Esophagus muscularis mucosa (tissue), 4 donors: ENCODE measurements around the gene FOXG1. TPM values are rescaled to one million over a fixed set of nuclear protein-coding genes. Genes with fewer than 3 reads are reported as not detected.

Source experiments
- DNase-seq: peaks from one replicate; pipeline ENCODE4 v3.0.0-alpha.2; 2017; ENCODE audit errors: extremely low spot score
- H3K27ac ChIP-seq, 4 donors: fragments of 200-600 bp; sonication (generic); replicated peaks in 1 of 4; 1 replicate in 3 of 4; 2 replicates in 1 of 4; pipeline ENCODE4 v1.5.1; 2016 to 2019; ENCODE audit warnings: mild to moderate bottlenecking in 1 of 4
- H3K27me3 ChIP-seq, 4 donors: fragments of 200-600 bp; sonication (generic); one replicate each; pipeline versions ENCODE4 v1.5.1 to v1.6.0; 2016 to 2019
- H3K36me3 ChIP-seq, 4 donors: fragments of 200-600 bp; sonication (generic); one replicate each; pipeline ENCODE4 v1.5.1; 2016 to 2019
- H3K4me1 ChIP-seq, 4 donors: fragments of 200-600 bp; sonication (generic); one replicate each; pipeline ENCODE4 v1.5.1; 2016 to 2019
- H3K4me3 ChIP-seq, 4 donors: fragments of 200-600 bp; sonication (generic); 1 replicate in 2 of 4; 2 replicates in 2 of 4; pipeline ENCODE4 v1.5.1; 2016 to 2019; ENCODE audit warnings: mild to moderate bottlenecking in 4 of 4, moderate library complexity in 1 of 4
- H3K9me3 ChIP-seq, 4 donors: fragments of 200-600 bp; sonication (generic); 1 replicate in 3 of 4; 2 replicates in 1 of 4; pipeline ENCODE4 v1.5.1; 2016 to 2019
- EP300 ChIP-seq: sonication (generic); formaldehyde crosslinking; IDR thresholded peaks from one replicate; pipeline ENCODE4 v1.6.1; 2017; ENCODE audit warnings: antibody characterized with exemption
- POLR2A ChIP-seq: fragments of 450-650 bp; IDR thresholded peaks from one replicate; pipeline ENCODE4 v1.6.1; 2017; ENCODE audit warnings: antibody characterized with exemption, moderate library complexity, mild to moderate bottlenecking, low read depth
- POLR2AphosphoS5 ChIP-seq, 2 donors: sonication (generic); formaldehyde crosslinking; IDR thresholded peaks; one replicate each; pipeline ENCODE4 v1.6.1; 2017; ENCODE audit warnings: antibody characterized with exemption in 2 of 2
- WGBS: methylation state at CpG from one replicate; pipeline ENCODE4 v1.1.5; 2018; 5-methylcytosine and 5-hydroxymethylcytosine counted together
- intact Hi-C: fragments of 100-400 bp; cut with DNase I; formaldehyde crosslinking; loops from one replicate; pipeline ENCODE4 v1.15.1; 2023
- total RNA-seq, 4 donors: library from RNA; depleted of rRNA; stranded (reverse); fragments of >200 nt; gene quantifications; one replicate each; pipeline versions ENCODE4 v1.1.0 to v1.2.1, GENCODE V29; 2016
- TF ChIP-seq, protein P1 (sequence below), 3 experiments: fragments of 200-600 bp in 2 of 3; fragments of 450-650 bp in 1 of 3; sonication (generic) in 2 of 3; IDR thresholded peaks; one replicate each; pipeline ENCODE4 v1.5.1; 2017 to 2019; ENCODE audit warnings: antibody characterized with exemption in 3 of 3, mild to moderate bottlenecking in 2 of 3, moderate library complexity in 1 of 3

The FOXG1 gene
- total RNA-seq, 4 donors from 2014 or later = 0.65 to 1.2 (median 0.75) TPM

DNA sequence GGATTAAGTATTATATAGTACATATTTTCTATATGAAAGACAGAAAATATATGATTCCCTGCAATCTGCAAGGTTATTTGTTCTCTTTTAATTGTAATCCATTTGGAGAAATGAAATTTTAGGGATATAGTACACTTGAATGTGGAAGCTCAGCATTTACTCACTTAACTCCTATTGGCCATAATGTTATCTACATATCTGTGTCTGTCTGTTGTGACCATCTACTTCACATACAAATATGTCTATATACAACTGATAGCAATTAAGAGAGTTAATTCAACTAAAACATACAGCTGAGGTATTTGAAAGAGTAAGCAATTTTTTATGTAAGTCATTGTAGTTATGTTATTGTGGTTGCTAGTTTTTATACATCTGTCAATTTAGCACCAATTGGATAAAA is 12.9 kb downstream of the FOXG1 start:
- intact Hi-C loops = no loop called here
- TF ChIP-seq, protein P1, sequence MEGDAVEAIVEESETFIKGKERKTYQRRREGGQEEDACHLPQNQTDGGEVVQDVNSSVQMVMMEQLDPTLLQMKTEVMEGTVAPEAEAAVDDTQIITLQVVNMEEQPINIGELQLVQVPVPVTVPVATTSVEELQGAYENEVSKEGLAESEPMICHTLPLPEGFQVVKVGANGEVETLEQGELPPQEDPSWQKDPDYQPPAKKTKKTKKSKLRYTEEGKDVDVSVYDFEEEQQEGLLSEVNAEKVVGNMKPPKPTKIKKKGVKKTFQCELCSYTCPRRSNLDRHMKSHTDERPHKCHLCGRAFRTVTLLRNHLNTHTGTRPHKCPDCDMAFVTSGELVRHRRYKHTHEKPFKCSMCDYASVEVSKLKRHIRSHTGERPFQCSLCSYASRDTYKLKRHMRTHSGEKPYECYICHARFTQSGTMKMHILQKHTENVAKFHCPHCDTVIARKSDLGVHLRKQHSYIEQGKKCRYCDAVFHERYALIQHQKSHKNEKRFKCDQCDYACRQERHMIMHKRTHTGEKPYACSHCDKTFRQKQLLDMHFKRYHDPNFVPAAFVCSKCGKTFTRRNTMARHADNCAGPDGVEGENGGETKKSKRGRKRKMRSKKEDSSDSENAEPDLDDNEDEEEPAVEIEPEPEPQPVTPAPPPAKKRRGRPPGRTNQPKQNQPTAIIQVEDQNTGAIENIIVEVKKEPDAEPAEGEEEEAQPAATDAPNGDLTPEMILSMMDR (IDR thresholded peaks at IDR 0.05) = no peak

DNA sequence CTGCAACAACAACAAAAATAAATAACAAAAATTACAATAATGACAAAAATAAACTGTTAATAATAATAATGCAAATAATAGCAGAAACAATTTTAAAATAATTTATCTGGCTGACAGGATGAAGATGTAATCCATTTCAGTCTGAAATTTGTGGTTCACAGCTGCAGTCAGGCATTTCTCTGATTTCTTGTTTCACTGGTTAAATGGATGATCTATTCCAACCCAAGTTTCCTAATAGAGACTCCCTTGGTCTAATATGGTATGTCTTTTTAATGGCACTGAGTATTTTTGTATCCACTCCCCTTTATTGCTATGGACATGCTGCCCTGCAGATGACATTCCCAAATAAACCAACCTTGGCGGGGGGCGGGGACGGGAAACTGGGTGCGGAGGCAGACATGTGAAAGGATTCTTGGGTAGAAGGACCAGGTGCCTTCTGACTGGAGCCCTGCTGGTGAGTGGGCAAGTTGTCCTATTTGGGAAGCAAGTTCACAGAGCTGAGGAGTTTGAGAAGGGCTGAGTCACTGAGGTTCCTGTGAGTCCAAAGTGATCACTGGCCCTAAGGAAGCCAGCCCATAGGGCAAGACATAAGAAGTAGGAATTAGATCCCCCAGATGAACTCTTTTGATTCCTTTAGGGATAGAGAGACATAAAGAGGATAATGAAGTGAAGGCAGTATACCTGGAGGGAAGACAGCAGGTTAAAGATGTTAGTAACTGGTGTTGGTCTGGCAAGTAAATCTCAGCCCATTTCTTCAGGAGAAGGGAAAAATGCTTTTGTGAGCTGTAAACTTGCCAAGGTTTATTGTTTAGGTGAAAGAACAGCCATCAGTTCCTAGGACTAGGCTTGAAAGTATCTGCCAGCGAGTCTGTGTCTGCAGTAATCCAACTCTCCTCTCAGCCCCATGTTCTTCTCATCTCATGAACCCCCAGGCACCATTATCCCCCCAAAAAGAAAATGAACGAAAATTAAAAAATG is 14.5 kb downstream of the FOXG1 start:
- intact Hi-C loops = no loop called here
- no peak overlapping the region for H3K27ac ChIP-seq
- H3K4me3 ChIP-seq = no peak overlapping the region
- 52% methylated on average over 6 of the region's 6 CpGs for WGBS
- peaks cover 8 to 17% (median 14%) of the 10 kb centered on the region in 4 donors for H3K4me1 ChIP-seq
- no peaks in the 10 kb centered on the region for H3K36me3 ChIP-seq
- no peak for DNase-seq
- TF ChIP-seq, protein P1 (IDR thresholded peaks at IDR 0.05) = no peak
- TF ChIP-seq EP300 (no peak), POLR2A (no peak), POLR2AphosphoS5 (IDR thresholded peaks at IDR 0.05) (no peak)
- H3K9me3 ChIP-seq = no peaks in the 10 kb centered on the region
- H3K27me3 ChIP-seq = peaks cover 0 to 95% (median 39%) of the 10 kb centered on the region in 4 donors

More for the DNA sequence above, 12.9 kb downstream of the FOXG1 start:
- H3K27me3 ChIP-seq = peaks cover 0 to 97% (median 34%) of the 10 kb centered on the region in 4 donors
- H3K9me3 ChIP-seq = no peaks in the 10 kb centered on the region
- H3K4me3 ChIP-seq = no peak overlapping the region
- DNase-seq = no peak
- peaks cover 0 to 7% (median 5%) of the 10 kb centered on the region in 4 donors for H3K4me1 ChIP-seq
- no peak overlapping the region for H3K27ac ChIP-seq
- no peaks in the 10 kb centered on the region for H3K36me3 ChIP-seq

DNA sequence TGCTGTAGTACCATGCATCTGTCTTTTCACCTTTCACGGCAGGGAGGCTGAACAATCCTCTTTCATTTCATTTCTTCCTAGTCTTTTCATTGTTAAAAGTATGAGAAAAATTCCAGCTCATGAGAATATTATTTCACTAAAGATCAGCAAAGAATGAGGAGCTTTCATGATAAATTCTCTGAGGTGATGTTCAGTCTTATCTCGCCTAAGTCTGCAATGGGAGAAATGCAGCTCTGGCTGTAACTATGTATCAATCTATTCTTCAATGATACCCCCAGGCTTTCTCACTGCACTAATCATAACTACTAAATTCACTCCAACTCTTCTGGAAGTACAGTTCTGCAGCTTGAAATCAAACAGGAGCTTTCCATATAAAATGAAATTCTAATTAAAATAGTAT is 15.7 kb downstream of the FOXG1 start:
- no peak overlapping the region for H3K4me3 ChIP-seq
- H3K9me3 ChIP-seq = no peaks in the 10 kb centered on the region
- no peak for DNase-seq
- intact Hi-C loops = no loop called here
- H3K27me3 ChIP-seq = peaks cover 0 to 88% (median 32%) of the 10 kb centered on the region in 4 donors
- H3K4me1 ChIP-seq = peaks cover 8 to 17% (median 14%) of the 10 kb centered on the region in 4 donors
- no peak overlapping the region for H3K27ac ChIP-seq
- 55% methylated on average over 2 of the region's 2 CpGs for WGBS
- TF ChIP-seq, protein P1 (IDR thresholded peaks at IDR 0.05) = no peak
- no peak for TF ChIP-seq POLR2A
- no peak for TF ChIP-seq POLR2AphosphoS5 (IDR thresholded peaks at IDR 0.05)
- no peak for TF ChIP-seq EP300
- no peaks in the 10 kb centered on the region for H3K36me3 ChIP-seq

DNA sequence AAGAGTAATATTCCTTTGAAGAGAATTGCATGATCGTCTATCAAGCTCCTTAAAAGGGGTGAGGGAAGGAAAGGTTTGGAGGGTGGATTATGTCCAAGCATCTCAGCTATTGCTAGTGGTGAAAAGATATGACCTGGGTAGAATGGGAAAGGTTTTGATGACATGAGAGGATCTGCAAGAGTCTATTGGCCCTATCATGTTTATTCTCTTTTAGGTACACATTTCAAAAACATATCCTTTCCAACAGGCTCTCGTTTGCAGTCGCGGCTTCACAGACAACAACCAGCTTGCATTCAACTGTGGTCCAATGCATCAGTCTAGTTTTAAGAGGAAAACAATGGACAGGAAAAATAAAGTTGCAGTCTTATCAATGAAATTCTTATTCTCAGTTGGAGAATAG is 17.1 kb downstream of the FOXG1 start:
- no peak overlapping the region for H3K27ac ChIP-seq
- H3K4me1 ChIP-seq = peaks cover 8 to 17% (median 14%) of the 10 kb centered on the region in 4 donors
- TF ChIP-seq POLR2A = no peak
- TF ChIP-seq POLR2AphosphoS5 (IDR thresholded peaks at IDR 0.05) = no peak
- TF ChIP-seq, protein P1 (IDR thresholded peaks at IDR 0.05) = no peak
- no peak for TF ChIP-seq EP300
- intact Hi-C loops = no loop called here
- H3K36me3 ChIP-seq = no peaks in the 10 kb centered on the region
- H3K9me3 ChIP-seq = no peaks in the 10 kb centered on the region
- no peak for DNase-seq
- 58% methylated on average over 4 of the region's 4 CpGs for WGBS
- peaks cover 0 to 75% (median 21%) of the 10 kb centered on the region in 4 donors for H3K27me3 ChIP-seq
- H3K4me3 ChIP-seq = no peak overlapping the region
